Activated CD4-positive, alpha-beta T cell treated with anti-CD3 and anti-CD28 coated beads for 36 hours (primary cell): ENCODE results near the gene SELP. TPM values are rescaled to one million over a fixed set of nuclear protein-coding genes. Genes with fewer than 3 reads are reported as not detected.

Experiments used
- ATAC-seq: fragments of 200-7000 bp; cut with Tn5 transposase; one replicate; pipeline ENCODE4 v1.10.0; 2021; ENCODE audit warnings: mild to moderate bottlenecking, moderate library complexity
- CTCF ChIA-PET: fragments of 350-600 bp; sonication (Branson Sonifier 250); formaldehyde crosslinking; loops from one replicate; lab custom pipeline; 2021; ENCODE audit warnings: antibody characterized with exemption; lab: Charles Lee
- POLR2A ChIA-PET: fragments of 350-600 bp; sonication (Branson Sonifier 250); formaldehyde crosslinking; loops from one replicate; lab custom pipeline; 2021; ENCODE audit warnings: antibody characterized with exemption, inconsistent platforms; lab: Charles Lee
- DNase-seq: peaks from one replicate; pipeline ENCODE4 v3.0.0-alpha.2; 2020
- H3K27ac Mint-ChIP-seq: one replicate; pipeline ENCODE4 v1.8.0; 2021; ENCODE audit warnings: mixed read lengths
- H3K27me3 Mint-ChIP-seq: one replicate; pipeline ENCODE4 v1.8.0; 2021; ENCODE audit warnings: mixed read lengths
- H3K36me3 Mint-ChIP-seq: one replicate; pipeline ENCODE4 v1.8.0; 2021; ENCODE audit warnings: low read depth, mixed read lengths
- H3K4me1 Mint-ChIP-seq: one replicate; pipeline ENCODE4 v1.8.0; 2021; ENCODE audit warnings: mixed read lengths
- H3K4me3 Mint-ChIP-seq: one replicate; pipeline ENCODE4 v1.8.0; 2021; ENCODE audit warnings: mild to moderate bottlenecking, moderate library complexity, mixed read lengths
- H3K9me3 Mint-ChIP-seq: one replicate; pipeline ENCODE4 v1.8.0; 2021; ENCODE audit warnings: low read depth, mixed read lengths
- intact Hi-C, 2 experiments: fragments of 100-400 bp; cut with DNase I in 1 of 2; cut with micrococcal nuclease in 1 of 2; formaldehyde crosslinking; loops; one replicate each; pipeline versions ENCODE4 v1.14.2 to v1.15.1; 2022 to 2024; cut with DNase I, micrococcal nuclease
- total RNA-seq, 2 experiments: library from RNA; stranded (reverse); gene quantifications; one replicate each; pipeline ENCODE4 v1.2.3, GENCODE V29; 2021

The SELP gene
- total RNA-seq, 2 experiments from 2014 or later: 0.50 to 1.4 TPM

DNA sequence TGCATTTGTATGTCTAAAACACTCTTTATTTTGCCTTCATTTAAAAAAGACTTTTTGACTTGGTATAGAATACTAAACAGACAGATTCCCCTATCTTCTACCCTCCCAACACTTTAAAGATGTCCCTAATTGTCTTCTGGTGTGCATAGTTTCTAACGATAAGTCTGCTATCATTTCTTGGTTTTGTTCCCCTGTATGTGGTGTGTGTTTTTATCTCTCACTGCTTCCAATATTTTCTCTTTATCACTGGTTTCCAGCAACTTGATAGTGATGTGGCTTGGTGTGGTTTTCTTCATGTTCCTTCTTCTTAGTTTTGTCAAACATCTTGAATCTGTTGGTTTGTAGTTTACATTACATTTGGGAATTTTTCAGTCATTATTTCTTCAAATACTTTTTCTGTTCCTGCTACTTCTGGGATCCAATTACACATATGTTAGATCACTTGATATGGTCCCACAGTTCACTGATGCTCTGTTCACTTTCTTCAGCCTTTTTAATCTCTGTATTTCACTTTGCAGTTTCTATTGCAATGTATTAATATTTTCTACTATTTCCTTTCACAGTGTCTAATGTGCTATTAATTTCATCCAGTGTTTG lies 66.8 kb downstream of the SELP start:
- POLR2A ChIA-PET: no interaction called here
- peaks cover 25% of the 10 kb centered on the region for H3K4me1 Mint-ChIP-seq
- DNase-seq: no peak

DNA sequence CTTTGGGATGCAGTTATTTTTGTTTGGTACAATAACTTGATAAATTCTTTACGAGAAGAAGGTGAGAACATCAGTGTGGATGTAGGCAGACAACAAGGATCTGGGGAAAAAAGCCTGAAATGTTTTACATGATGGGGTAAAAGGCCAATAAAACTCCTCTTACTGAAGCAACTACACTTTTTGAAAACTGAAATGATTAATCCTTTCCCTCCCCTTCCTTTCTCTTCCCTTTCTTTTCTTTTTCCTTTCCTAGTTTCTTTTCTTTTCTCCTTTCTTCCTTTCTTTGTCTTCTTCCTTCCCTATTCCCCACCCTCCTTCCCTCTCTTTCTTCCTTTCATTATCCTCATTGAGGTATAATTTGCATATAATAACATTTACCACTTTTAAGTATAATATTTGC lies 68.2 kb downstream of the SELP start:
- ChIA-PET CTCF (interaction anchor here (0.6 to 1.0 kb wide), 4 partner anchors 9 to 190 kb away, joined by 3 to 4 read pairs (median 4); no protein-coding TSS in a partner anchor), POLR2A (no interaction called here)
- no peak for ATAC-seq
- Mint-ChIP-seq H3K9me3 (peaks cover 3% of the 10 kb centered on the region), H3K27me3 (no peaks in the 10 kb centered on the region), H3K4me3 (no peak overlapping the region), H3K4me1 (peaks cover 21% of the 10 kb centered on the region), H3K36me3 (peaks cover 74% of the 10 kb centered on the region), H3K27ac (no peak overlapping the region)
- DNase-seq: no peak
- intact Hi-C loops: no loop called here

More for the DNA sequence above, 66.8 kb downstream of the SELP start:
- intact Hi-C loops: no loop called here
- Mint-ChIP-seq H3K36me3 (peaks cover 69% of the 10 kb centered on the region), H3K9me3 (peaks cover 3% of the 10 kb centered on the region), H3K27me3 (no peaks in the 10 kb centered on the region), H3K27ac (no peak overlapping the region), H3K4me3 (no peak overlapping the region)
- CTCF ChIA-PET: no interaction called here
- ATAC-seq: no peak

DNA sequence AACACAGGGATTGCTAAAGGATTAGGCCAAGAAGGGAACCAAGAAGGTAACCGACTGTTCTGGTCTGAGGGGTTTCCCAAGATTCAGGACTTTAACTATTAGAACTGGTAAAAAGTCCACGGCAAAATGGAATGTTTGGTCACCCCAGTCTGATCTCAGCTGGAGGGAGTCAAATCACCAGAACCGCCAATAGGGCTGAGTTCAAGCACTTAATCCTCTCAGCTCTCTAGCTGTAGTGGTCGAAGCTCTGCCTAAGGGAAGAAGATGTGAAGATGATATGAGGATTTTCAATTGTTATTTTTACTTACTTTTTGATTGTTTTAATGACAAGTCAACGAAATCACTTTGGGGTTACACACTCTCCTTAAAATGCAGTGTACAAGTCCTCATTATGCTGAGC lies 72.8 kb downstream of the SELP start:
- CTCF ChIA-PET: interaction anchor here (0.6 to 1.7 kb wide), 3 partner anchors 29 to 329 kb away, joined by 4 to 7 read pairs (median 4); partner anchors contain the start of gene F5
- no peaks in the 10 kb centered on the region for H3K4me1 Mint-ChIP-seq
- POLR2A ChIA-PET: no interaction called here
- no peaks in the 10 kb centered on the region for H3K27me3 Mint-ChIP-seq
- H3K36me3 Mint-ChIP-seq: peaks cover 76% of the 10 kb centered on the region
- DNase-seq (no peak), ATAC-seq (no peak)
- H3K27ac Mint-ChIP-seq: no peak overlapping the region
- intact Hi-C loops: no loop called here
- H3K9me3 Mint-ChIP-seq: no peaks in the 10 kb centered on the region
- H3K4me3 Mint-ChIP-seq: no peak overlapping the region

DNA sequence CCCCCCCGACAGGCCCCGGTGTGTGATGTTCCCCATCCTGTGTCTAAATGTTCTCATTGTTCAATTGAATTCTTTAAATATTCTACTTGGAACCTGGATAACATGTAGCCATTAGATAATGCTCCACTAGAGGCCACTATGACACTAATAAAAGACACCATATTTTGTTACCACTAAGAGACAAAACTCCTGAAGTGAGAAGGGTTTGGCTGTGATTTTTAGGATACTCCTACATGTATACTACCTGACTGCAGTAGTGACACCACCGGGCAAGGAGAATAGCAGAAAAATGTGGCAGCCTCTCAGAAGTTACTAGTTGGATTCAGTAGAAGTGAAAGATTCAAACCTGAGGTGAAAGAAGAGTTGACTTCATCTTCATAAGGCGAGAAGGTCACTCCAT lies 79.6 kb downstream of the SELP start:
- DNase-seq: no peak
- no peaks in the 10 kb centered on the region for H3K4me1 Mint-ChIP-seq
- ATAC-seq: peak; percentile 58
- intact Hi-C loops: loop anchor here (1.0 to 2.0 kb wide), 3 partner anchors 161 to 259 kb away; partner anchors contain the start of gene SELL (in 1 of the 2)
- H3K36me3 Mint-ChIP-seq: peaks cover 77% of the 10 kb centered on the region
- no peak overlapping the region for H3K27ac Mint-ChIP-seq
- CTCF ChIA-PET: interaction anchor here (1.0 to 6.4 kb wide), 8 partner anchors 9 to 298 kb away, joined by 3 to 46 read pairs (median 4); partner anchors contain the start of gene F5
- H3K9me3 Mint-ChIP-seq: no peaks in the 10 kb centered on the region
- POLR2A ChIA-PET: no interaction called here
- H3K27me3 Mint-ChIP-seq: no peaks in the 10 kb centered on the region
- no peak overlapping the region for H3K4me3 Mint-ChIP-seq

DNA sequence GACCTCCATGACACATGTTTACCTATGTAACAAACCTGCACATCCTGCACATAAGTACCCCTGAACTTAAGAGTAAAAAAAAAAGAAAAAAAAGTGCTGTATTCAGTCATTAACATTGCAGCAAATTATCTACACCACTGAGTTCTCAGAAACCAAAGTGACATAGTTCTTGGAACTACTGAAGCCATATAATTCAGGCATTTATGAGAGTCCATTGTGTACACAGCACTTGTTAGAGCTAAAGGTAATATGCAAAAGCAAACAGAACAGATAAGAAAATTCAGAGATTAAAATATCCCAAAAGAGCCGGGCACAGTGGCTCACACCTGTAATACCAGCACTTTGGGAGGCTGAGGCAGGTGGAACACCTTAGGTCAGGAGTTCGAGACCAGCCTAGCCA lies 81.6 kb downstream of the SELP start:
- H3K36me3 Mint-ChIP-seq: peaks cover 70% of the 10 kb centered on the region
- H3K9me3 Mint-ChIP-seq: no peaks in the 10 kb centered on the region
- no peak for ATAC-seq
- H3K4me1 Mint-ChIP-seq: no peaks in the 10 kb centered on the region
- ChIA-PET CTCF (interaction anchor here (0.7 to 6.4 kb wide), 6 partner anchors 10 to 263 kb away, joined by 3 to 46 read pairs (median 4); partner anchors contain the start of gene F5), POLR2A (no interaction called here)
- intact Hi-C loops: no loop called here
- no peak overlapping the region for H3K4me3 Mint-ChIP-seq
- H3K27me3 Mint-ChIP-seq: no peaks in the 10 kb centered on the region
- H3K27ac Mint-ChIP-seq: no peak overlapping the region
- no peak for DNase-seq

DNA sequence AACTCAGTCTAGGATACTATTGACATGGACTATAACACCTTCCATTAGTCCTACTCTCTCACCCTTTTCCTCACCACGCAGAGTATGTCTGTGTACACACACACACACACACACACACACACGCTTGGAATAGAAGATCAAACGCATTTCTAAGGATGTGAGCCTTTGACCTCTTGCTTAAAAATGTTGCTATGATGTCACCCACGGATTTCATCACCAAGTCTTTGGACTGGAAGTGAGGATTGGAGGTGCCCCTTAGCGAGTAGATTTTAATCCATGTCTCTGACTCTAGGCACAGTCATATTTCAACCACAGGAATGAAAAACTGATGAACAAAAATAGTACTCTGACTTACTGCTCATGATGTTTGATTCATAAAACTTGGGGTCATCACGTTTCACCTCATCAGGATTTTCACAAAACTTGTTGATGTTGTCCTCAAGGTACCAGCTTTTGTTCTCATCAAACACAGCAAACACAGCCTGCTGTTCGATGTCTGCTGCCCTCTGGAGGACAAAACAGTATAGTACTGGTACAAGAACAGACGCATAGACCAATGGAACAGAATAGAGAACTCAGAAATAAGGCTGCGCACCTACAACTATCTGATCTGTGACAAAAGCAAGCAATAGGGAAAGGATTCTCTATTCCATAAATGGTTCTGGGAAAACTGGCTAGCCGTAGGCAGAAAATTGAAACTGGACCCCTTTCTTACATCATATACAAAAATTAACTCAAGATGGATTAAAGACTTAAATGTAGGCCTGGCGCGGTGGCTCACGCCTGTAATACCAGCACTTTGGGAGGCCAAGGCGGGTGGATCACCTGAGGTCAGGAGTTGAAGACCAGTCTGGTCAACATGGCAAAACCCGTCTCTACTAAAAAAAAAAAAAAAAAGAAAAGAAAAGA lies 83.6 kb downstream of the SELP start:
- Mint-ChIP-seq H3K4me3 (no peak overlapping the region), H3K4me1 (no peaks in the 10 kb centered on the region), H3K27ac (peak overlapping the region; percentile 2), H3K9me3 (no peaks in the 10 kb centered on the region), H3K27me3 (no peaks in the 10 kb centered on the region), H3K36me3 (peaks cover 69% of the 10 kb centered on the region)
- ATAC-seq (peak; percentile 81), DNase-seq (peak; percentile 57)
- intact Hi-C loops: loop anchor here (1.0 kb wide), 3 partner anchors 61 to 943 kb away; partner anchors contain the start of gene SLC19A2 (in 1 of the 2)
- POLR2A ChIA-PET: interaction anchor here (0.7 kb wide), 1 partner anchor 55 kb away, joined by 3 read pairs; no protein-coding TSS in a partner anchor
- CTCF ChIA-PET: interaction anchor here (0.6 to 2.0 kb wide), 20 partner anchors 13 to 296 kb away, joined by 3 to 8 read pairs (median 4); partner anchors contain the start of genes CCDC181 and F5

DNA sequence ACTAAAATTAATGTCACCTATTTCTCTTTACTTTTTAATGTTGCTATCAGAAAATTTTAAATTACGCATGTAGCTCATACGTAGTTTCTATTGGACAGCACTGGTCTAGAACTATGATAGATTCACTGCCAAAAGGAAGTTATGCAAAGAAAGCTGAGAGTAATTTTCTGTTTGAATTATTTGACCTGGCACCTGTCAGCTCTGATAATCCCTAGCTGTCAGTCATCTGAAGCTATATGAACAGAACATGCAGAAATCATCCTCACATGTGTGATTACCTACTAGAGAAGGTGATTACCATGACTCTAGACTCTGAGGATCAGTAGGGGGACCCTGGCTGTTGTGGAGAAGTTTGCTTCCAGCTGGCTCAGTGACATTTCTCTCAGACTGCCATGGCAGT lies 84.5 kb downstream of the SELP start:
- no peaks in the 10 kb centered on the region for H3K27me3 Mint-ChIP-seq
- ATAC-seq (no peak), DNase-seq (no peak)
- H3K9me3 Mint-ChIP-seq: no peaks in the 10 kb centered on the region
- ChIA-PET CTCF (interaction anchor here (0.9 to 2.0 kb wide), 13 partner anchors 12 to 197 kb away, joined by 3 to 8 read pairs (median 4); partner anchors contain the start of gene CCDC181), POLR2A (no interaction called here)
- intact Hi-C loops: no loop called here
- H3K4me1 Mint-ChIP-seq: no peaks in the 10 kb centered on the region
- peaks cover 62% of the 10 kb centered on the region for H3K36me3 Mint-ChIP-seq
- no peak overlapping the region for H3K4me3 Mint-ChIP-seq
- no peak overlapping the region for H3K27ac Mint-ChIP-seq

DNA sequence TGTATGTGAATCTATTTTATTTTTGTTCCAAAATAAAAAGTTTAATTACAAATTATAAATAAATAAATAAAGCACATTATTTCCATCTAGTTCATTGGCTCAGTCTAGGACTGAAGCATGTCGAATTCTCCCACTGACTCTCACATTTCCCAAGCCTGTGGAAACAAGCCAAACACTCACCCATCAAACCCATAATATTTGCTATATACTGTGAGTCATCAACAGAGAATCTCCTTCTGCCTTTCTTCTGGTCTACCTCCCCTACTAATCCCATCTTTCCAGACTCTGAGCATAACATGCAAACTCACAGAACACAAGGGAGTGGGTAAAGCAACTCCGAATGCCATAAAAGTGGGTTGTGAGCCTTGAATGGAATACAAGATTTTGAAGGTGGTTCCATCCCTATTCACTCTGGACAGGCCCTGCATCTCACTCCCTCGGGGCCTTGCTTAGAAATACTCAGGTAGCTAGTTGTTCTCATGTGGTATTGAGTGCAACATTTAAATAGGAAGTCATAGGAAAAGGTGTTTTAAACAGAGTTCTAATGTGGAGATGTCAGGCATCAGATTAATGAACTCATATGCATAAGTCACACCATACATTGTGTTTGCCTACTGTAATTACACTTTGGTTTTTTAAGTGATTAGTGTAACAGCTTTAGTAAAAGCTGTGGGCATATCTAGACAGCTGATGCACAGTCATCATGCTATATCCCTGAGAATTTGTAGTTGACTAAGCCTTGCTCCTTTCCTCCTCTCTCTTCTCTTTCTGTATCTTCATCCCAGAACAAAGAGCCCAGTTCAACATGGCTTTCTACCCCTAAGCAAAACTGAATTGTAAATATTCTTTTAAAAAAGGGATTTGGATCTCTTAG lies 90.7 kb downstream of the SELP start:
- peaks cover 55% of the 10 kb centered on the region for H3K36me3 Mint-ChIP-seq
- H3K4me3 Mint-ChIP-seq: no peak overlapping the region
- intact Hi-C loops: no loop called here
- no peak overlapping the region for H3K27ac Mint-ChIP-seq
- no peak for DNase-seq
- peaks cover 2% of the 10 kb centered on the region for H3K4me1 Mint-ChIP-seq
- CTCF ChIA-PET: interaction anchor here (0.8 kb wide), 1 partner anchor 9 kb away, joined by 3 read pairs; no protein-coding TSS in a partner anchor
- POLR2A ChIA-PET: no interaction called here
- no peaks in the 10 kb centered on the region for H3K9me3 Mint-ChIP-seq
- H3K27me3 Mint-ChIP-seq: no peaks in the 10 kb centered on the region
- ATAC-seq: no peak

Other genes with a start within 250 kb of the SELP start
- under 1 TPM; 0.11 to 0.14 TPM for gene CCDC181, start 202.7 kb downstream of the SELP start, total RNA-seq
- 1 to 10 TPM; 4.0 to 4.4 TPM for gene SLC19A2, start 144.2 kb downstream of the SELP start, total RNA-seq
- 10 to 100 TPM; 49.8 to 57.8 TPM for gene F5, start 43.6 kb downstream of the SELP start, total RNA-seq
- 100 to 1,000 TPM; 206 to 262 TPM for gene SELL, start 81.5 kb upstream of the SELP start, total RNA-seq
- gene SELE, start 104.0 kb upstream of the SELP start, total RNA-seq: not detected
- 10 to 100 TPM; 11.6 to 13.3 TPM for gene METTL18, start 164.8 kb upstream of the SELP start, total RNA-seq